Liver (tissue), 9 donors: ENCODE measurements around the gene CACNG8. TPM values are rescaled to one million over a fixed set of nuclear protein-coding genes. Genes with fewer than 3 reads are reported as not detected.

Experiments used
- DNase-seq: peaks from one replicate; pipeline ENCODE4 v3.0.0-alpha.2; 2017; ENCODE audit warnings: low spot score
- H3K27ac ChIP-seq, 2 donors: one replicate each; pipeline ENCODE4 v1.7.0; 2013; ENCODE audit warnings: inconsistent platforms in 2 of 2, low read length in 2 of 2, control low read depth in 1 of 2, low read depth in 1 of 2, mild to moderate bottlenecking in 1 of 2
- H3K27me3 ChIP-seq, 4 donors: one replicate each; pipeline versions ENCODE4 v1.6.1 to v1.7.0; 2013; ENCODE audit warnings: low read length in 3 of 4, inconsistent platforms in 1 of 4, mild to moderate bottlenecking in 1 of 4, moderate library complexity in 1 of 4; ENCODE audit not compliant: control insufficient read depth in 4 of 4, insufficient read depth in 4 of 4
- H3K36me3 ChIP-seq, 4 donors: one replicate each; pipeline versions ENCODE4 v1.6.1 to v1.7.0; 2013; ENCODE audit warnings: low read length in 3 of 4, mild to moderate bottlenecking in 3 of 4, low read depth in 1 of 4, moderate library complexity in 1 of 4; ENCODE audit not compliant: control insufficient read depth in 4 of 4, insufficient read depth in 3 of 4
- H3K4me1 ChIP-seq, 4 donors: one replicate each; pipeline versions ENCODE4 v1.6.1 to v1.7.0; 2013; ENCODE audit warnings: low read length in 3 of 4, mild to moderate bottlenecking in 3 of 4, moderate library complexity in 1 of 4; ENCODE audit not compliant: control insufficient read depth in 4 of 4, insufficient read depth in 4 of 4
- H3K4me3 ChIP-seq, 3 donors: one replicate each; pipeline versions ENCODE4 v1.6.1 to v1.7.0; 2013; ENCODE audit warnings: low read length in 3 of 3, control low read depth in 1 of 3, low read depth in 1 of 3, mild to moderate bottlenecking in 1 of 3
- H3K9ac ChIP-seq, 2 donors: one replicate each; pipeline ENCODE4 v1.7.0; 2013; ENCODE audit warnings: low read length in 2 of 2, mild to moderate bottlenecking in 2 of 2, moderate library complexity in 2 of 2, control low read depth in 1 of 2, low read depth in 1 of 2
- H3K9me3 ChIP-seq, 4 donors: one replicate each; pipeline versions ENCODE4 v1.6.1 to v1.7.0; 2013; ENCODE audit warnings: low read length in 3 of 4; ENCODE audit not compliant: control insufficient read depth in 4 of 4
- ATF3 ChIP-seq: IDR thresholded peaks from 2 replicates; pipeline ENCODE4 v1.6.1; 2016; ENCODE audit warnings: antibody characterized with exemption
- CTCF ChIP-seq: fragments of 150-350 bp; IDR thresholded peaks from 2 replicates; pipeline ENCODE4 v1.5.1; 2017; ENCODE audit warnings: improper control_type of control experiment, low read depth, low read length; ENCODE audit not compliant: missing input control
- EGR1 ChIP-seq, 2 donors: IDR thresholded peaks; 2 replicates each; pipeline ENCODE4 v1.6.1; 2016 to 2018; ENCODE audit warnings: antibody characterized with exemption in 2 of 2, low read depth in 2 of 2
- FOXA1 ChIP-seq: IDR thresholded peaks from 2 replicates; pipeline ENCODE4 v1.6.1; 2016; ENCODE audit warnings: antibody characterized with exemption
- FOXA2 ChIP-seq: IDR thresholded peaks from 2 replicates; pipeline ENCODE4 v1.6.1; 2016; ENCODE audit warnings: antibody characterized with exemption
- GABPA ChIP-seq, 2 donors: IDR thresholded peaks in 1 of 2; conservative IDR thresholded peaks in 1 of 2; 2 replicates each; pipeline ENCODE4 v1.6.1; 2016; ENCODE audit warnings: antibody characterized with exemption in 2 of 2, mild to moderate bottlenecking in 1 of 2, moderate library complexity in 1 of 2
- HNF4A ChIP-seq, 2 donors: conservative IDR thresholded peaks; 2 replicates each; pipeline ENCODE4 v1.6.1; 2016; ENCODE audit warnings: antibody characterized with exemption in 2 of 2, mild to moderate bottlenecking in 2 of 2
- HNF4G ChIP-seq: IDR thresholded peaks from 2 replicates; pipeline ENCODE4 v1.6.1; 2016; ENCODE audit warnings: antibody characterized with exemption
- JUND ChIP-seq, 2 donors: IDR thresholded peaks; 2 replicates each; pipeline ENCODE4 v1.6.1; 2016; ENCODE audit warnings: antibody characterized with exemption in 2 of 2
- MAX ChIP-seq: IDR thresholded peaks from 2 replicates; pipeline ENCODE4 v1.6.1; 2016; ENCODE audit warnings: antibody characterized with exemption
- NR2F2 ChIP-seq: IDR thresholded peaks from 2 replicates; pipeline ENCODE4 v1.6.1; 2016; ENCODE audit warnings: antibody characterized with exemption
- RAD21 ChIP-seq, 2 donors: IDR thresholded peaks; 2 replicates each; pipeline ENCODE4 v1.6.1; 2016; ENCODE audit warnings: antibody characterized with exemption in 2 of 2, mild to moderate bottlenecking in 2 of 2
- REST ChIP-seq: IDR thresholded peaks from 2 replicates; pipeline ENCODE4 v1.6.1; 2016; ENCODE audit warnings: antibody characterized with exemption, mild to moderate bottlenecking
- SP1 ChIP-seq: IDR thresholded peaks from 2 replicates; pipeline ENCODE4 v1.6.1; 2018; ENCODE audit warnings: antibody characterized with exemption, mild to moderate bottlenecking
- TAF1 ChIP-seq: conservative IDR thresholded peaks from 2 replicates; pipeline ENCODE4 v1.6.1; 2016; ENCODE audit warnings: antibody characterized with exemption, mild to moderate bottlenecking
- YY1 ChIP-seq: IDR thresholded peaks from 2 replicates; pipeline ENCODE4 v1.6.1; 2016; ENCODE audit warnings: antibody characterized with exemption, mild to moderate bottlenecking
- ZBTB33 ChIP-seq: IDR thresholded peaks from 2 replicates; pipeline ENCODE4 v1.6.1; 2016; ENCODE audit warnings: antibody characterized with exemption
- WGBS: extraction: QIAGEN DNeasy Blood & Tissue Kit; methylation state at CpG from one replicate; pipeline ENCODE4 v1.1.7; 2013; 5-methylcytosine and 5-hydroxymethylcytosine counted together
- polyA plus RNA-seq, 2 donors: library from polyadenylated mRNA; stranded (reverse) in 1 of 2; unstranded in 1 of 2; fragments of 200-250 nt in 1 of 2; fragments of >200 nt in 1 of 2; fragmentation: Nextera tagmentation in 1 of 2; extraction: Ambion mirVana in 1 of 2; gene quantifications; one replicate each; pipeline versions ENCODE4 v1.2.1 to v1.2.3, GENCODE V29; 2013 to 2015
- total RNA-seq, 2 donors: library from RNA; depleted of rRNA; stranded (reverse); fragments of >200 nt; gene quantifications; one replicate each; pipeline ENCODE4 v1.2.3, GENCODE V29; 2014
- donor health status: healthy.
- donor health status: healthy.
- donor health status: healthy.
- donor health status: healthy.
- donor health status: healthy.

CACNG8 gene
- total and polyA plus RNA-seq, 4 donors = under 0.01 TPM; not detected in 3

GRCh38 chr19:53960886-53961285 lies 1.9 kb upstream of the CACNG8 start:
- Histone ChIP-seq H3K4me3 (no peak overlapping the region), H3K4me1 (no peaks in the 10 kb centered on the region), H3K27me3 (peaks cover 6 to 16% (median 10%) of the 10 kb centered on the region in 4 donors), H3K9me3 (no peaks in the 10 kb centered on the region), H3K9ac (no peak overlapping the region), H3K27ac (no peak overlapping the region), H3K36me3 (no peaks in the 10 kb centered on the region)
- DNase-seq = no peak
- no peak for TF ChIP-seq ZBTB33
- no peak for TF ChIP-seq RAD21 (IDR thresholded peaks at IDR 0.05)
- no peak for TF ChIP-seq EGR1 (IDR thresholded peaks at IDR 0.05; ENCODE audit: low read depth in 2 of 2)
- TF ChIP-seq FOXA2 = no peak
- TF ChIP-seq GABPA (IDR thresholded peaks at IDR 0.05 in 1 of 2, conservative IDR thresholded peaks at IDR 0.05 in 1 of 2) = no peak
- TF ChIP-seq MAX = no peak
- TF ChIP-seq HNF4A (conservative IDR thresholded peaks at IDR 0.05) = no peak
- TF ChIP-seq NR2F2 = no peak
- TF ChIP-seq HNF4G = no peak
- TF ChIP-seq YY1 = no peak
- TF ChIP-seq ATF3 = no peak
- no peak for TF ChIP-seq REST
- no peak for TF ChIP-seq CTCF
- WGBS = 8% methylated on average over 8 of the region's 8 CpGs

GRCh38 chr19:53961523-53962356 lies 997 bp upstream of the CACNG8 start:
- no peaks in the 10 kb centered on the region for H3K36me3 ChIP-seq
- no peak overlapping the region for H3K4me3 ChIP-seq
- H3K4me1 ChIP-seq = no peaks in the 10 kb centered on the region
- H3K9me3 ChIP-seq = no peaks in the 10 kb centered on the region
- peaks cover 6 to 16% (median 10%) of the 10 kb centered on the region in 4 donors for H3K27me3 ChIP-seq
- WGBS = 4% methylated on average over 32 of the region's 32 CpGs
- no peak for DNase-seq
- no peak overlapping the region for H3K27ac ChIP-seq
- H3K9ac ChIP-seq = no peak overlapping the region
- TF ChIP-seq FOXA1 = no peak
- no peak for TF ChIP-seq SP1
- TF ChIP-seq HNF4G = no peak
- TF ChIP-seq EGR1 (IDR thresholded peaks at IDR 0.05; ENCODE audit: low read depth in 2 of 2) = no peak
- no peak for TF ChIP-seq ATF3
- no peak for TF ChIP-seq TAF1
- no peak for TF ChIP-seq GABPA (IDR thresholded peaks at IDR 0.05 in 1 of 2, conservative IDR thresholded peaks at IDR 0.05 in 1 of 2)
- TF ChIP-seq HNF4A (conservative IDR thresholded peaks at IDR 0.05) = no peak
- TF ChIP-seq REST = no peak
- no peak for TF ChIP-seq JUND (IDR thresholded peaks at IDR 0.05)
- no peak for TF ChIP-seq FOXA2
